ENCODE results near the gene ASB6.
"Not testable (repeated sequence)": the region's sequence is repeated elsewhere in the genome, so short reads cannot be mapped to it uniquely, and the experiment has no call there.

The ASB6 gene

DNA sequence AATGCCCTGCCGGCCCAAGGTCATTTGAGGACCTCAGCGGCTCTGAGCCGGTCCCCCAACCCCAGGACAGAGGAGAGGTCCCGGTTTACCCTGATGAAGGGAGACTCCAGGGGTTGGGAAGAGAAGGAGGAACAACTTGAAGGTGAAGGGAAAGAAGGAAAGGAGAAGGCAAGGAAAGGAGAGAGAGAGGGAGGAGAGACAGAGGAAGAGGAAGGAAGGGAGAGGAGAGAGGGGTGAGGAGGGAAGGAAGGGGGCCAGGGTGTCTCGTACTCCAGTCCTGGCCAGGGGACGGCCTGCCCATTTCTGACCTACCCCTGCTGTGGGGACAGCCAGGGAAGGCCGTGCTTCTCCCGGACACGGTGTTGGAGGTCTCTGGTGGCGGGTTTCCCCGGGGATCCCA is 25.4 kb upstream of the ASB6 start:
- DNase-seq (ENCODE audit: low spot score) = no peak

DNA sequence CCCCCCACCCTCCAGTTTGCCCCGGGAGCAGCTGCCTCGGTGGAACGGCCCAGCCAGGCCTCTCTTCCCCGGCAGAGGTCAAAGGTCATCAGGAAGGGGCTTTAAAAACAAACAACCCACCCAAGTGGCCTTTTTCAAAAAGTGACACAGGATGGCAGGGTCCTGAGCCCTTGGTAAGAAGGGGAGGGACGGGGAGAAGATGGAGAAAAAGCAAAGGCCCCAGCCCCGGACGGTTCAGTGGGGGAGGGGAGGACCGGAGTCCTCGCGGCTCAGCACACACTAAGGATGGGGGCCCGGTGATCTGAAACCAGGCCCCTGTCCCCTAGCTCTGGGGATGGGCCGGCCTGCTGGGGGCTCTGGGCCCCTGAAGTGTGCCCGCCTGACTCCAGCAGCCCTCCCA is 24.6 kb upstream of the ASB6 start:
- no peak for DNase-seq (ENCODE audit: low spot score)

DNA sequence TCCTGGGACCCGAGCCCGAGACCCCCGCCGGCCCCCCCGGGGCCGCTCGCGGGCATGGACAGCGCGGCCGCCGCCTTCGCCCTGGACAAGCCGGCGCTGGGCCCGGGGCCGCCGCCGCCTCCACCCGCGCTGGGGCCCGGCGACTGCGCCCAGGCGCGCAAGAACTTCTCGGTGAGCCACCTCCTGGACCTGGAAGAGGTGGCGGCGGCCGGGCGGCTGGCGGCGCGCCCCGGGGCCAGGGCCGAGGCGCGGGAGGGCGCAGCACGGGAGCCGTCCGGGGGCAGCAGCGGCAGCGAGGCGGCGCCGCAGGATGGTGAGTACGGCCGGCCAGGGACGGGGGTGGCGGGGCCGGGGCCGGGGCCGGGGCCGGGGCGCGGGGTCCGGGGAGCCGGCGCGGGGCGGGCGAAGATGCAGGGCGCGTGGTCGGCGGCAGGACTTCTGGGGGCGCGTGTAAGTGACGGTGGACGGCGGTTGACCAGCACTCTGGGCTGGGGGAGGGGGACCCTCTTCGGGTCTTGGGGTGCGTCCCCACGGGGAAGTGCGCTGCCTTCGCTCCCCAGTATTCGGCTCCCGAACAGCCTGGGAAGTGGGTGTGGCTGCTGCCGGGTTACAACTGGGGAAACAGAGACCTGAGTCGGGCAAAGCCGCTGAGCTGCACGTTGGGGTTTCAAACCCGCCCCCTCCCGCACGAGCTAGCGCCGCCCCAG is 24.0 kb upstream of the ASB6 start:
- DNase-seq (ENCODE audit: low spot score) = no peak

DNA sequence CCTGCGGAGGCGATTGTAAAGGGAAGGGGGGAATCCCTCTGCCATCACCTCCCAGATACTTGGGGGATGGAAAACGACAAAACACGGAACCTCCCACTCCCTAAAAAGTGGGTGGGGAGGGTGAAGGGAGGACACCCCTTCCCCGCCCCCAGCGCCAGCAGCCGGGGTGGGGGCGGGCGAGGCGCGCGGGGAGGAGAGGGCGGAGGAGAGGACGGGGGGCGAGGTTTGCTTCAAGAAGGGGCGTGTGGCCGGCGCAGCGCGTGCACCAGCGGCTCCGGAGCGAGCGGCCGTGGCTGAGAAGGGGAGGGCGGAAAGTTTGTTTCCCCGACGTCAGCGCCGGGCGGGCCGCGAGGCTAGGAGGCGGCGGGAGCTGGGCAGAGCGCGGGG is 23.4 kb upstream of the ASB6 start, which contains the start of gene PRRX2:
Gene PRRX2, plus strand, starts transcription at position 259 of the 387 bp plus-strand sequence. CDS start 221 bp downstream, outside the sequence.
- no peak for DNase-seq (ENCODE audit: low spot score)

DNA sequence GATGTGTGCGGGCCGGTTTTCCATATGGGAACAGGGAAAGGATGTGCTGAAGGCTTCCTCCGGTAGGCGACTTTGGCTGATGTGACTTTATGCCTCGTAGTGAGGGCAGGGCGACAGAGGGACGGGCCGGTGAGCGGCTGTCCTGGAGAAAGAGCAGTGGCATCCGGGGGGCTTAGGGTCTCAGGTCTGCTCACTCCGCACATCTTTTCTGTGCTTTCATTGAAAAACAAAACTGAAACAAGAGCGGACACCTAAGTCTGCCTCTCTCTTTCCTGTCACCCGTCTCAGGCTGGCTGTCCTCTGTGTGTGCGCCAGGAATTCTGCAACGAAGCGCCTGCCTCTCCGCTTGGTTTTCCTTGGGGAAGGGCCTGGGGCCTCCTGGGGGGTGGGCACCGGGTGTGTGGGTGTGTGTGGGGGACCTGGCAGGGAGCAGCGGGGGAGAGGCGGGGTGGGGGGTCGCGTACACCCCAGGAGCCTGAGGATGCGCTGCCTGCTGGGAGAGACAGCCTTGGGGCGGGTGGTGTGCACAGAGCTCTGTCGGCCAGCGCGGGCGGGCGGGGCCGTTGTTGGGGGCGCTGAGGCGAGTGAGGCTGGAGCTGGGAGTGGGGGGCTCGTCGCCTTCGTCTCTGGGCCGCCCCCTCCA is 22.9 kb upstream of the ASB6 start:
- no peak for DNase-seq (ENCODE audit: low spot score)

DNA sequence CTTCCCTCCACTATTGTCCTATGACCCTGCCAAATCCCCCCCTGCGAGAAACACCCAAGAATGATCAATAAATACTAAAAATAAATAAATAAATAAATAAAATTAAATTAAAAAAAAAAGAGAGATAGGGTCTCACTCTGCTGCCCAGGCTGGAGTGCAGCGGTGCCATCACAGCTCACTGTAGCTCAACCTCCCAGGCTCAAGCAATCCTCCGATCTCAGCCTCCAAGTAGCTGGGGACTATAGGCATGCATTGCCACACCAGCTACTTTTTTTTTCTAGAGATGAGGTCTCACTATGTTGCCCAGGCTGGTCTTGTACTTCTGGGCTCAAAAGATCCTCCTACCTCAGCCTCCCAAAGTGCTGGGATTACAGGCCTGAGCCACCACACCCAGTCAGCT is 20.3 kb upstream of the ASB6 start:
- DNase-seq (ENCODE audit: low spot score) = not testable (repeated sequence)

DNA sequence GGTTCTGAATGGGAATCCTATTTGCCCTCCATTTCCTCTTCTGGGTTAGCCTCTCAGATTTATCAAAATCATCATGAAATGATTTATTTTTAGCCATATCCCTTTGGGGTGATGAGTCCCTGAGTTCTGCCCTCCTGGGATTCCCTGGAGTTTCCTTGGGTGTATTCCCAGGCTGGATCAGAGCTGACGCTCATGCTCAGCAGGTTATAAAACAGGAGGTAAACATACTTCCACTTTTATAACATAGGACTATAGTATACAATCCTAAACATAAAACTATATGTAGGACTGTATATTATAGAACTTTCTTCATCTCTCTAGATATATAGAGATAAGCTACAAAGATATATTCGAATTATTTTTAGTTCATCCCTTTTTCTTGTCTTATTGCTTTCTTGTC is 19.1 kb upstream of the ASB6 start:
- DNase-seq (ENCODE audit: low spot score) = no peak

DNA sequence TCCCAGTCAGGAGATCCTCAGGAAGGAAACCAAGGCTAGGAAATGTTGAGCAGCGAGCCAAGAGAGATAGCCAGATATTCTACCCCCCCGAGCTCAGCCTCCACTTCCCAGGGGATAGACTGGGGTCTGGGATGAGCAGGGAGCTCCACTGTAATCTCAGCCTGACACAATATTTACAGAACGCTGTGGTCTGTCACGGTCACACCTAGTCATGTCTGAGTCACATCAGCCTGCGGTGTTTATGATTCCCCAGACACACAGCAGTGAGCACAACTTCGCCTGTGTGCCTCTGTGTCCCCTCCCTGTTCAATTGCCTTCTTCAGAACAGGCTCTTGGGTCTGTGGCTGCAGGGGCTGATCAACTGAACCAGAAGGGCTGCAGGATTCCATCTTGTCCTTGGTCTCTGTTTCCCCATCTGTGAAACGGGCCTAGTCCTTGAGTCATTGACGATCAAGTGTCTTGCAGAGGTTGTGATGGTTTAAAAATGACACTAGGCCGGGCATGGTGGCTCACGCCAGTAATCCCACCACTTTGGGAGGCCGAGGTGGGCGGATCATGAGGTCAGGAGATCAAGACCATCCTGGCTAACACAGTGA is 14.9 kb upstream of the ASB6 start:
- no peak for DNase-seq (ENCODE audit: low spot score)

DNA sequence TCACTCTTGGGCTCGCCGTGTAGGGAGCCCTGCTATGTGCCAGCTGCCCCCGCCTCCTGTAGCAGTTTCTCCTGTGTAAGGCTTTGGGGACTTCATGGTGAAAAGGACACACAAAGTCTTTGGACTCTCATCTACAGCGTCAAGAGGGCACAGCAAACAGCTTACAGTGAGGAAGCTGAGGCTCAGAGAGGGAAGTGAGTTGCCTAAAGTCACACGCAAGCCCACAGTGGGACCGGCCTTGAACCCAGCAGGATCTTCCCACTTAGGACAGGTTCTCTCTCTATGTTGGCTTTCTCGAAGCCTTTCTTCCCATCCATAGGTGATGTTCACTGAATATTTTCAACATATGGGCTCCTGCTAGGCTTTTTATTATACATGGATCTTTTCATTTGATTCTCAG is 13.7 kb upstream of the ASB6 start:
- DNase-seq (ENCODE audit: low spot score) = no peak

DNA sequence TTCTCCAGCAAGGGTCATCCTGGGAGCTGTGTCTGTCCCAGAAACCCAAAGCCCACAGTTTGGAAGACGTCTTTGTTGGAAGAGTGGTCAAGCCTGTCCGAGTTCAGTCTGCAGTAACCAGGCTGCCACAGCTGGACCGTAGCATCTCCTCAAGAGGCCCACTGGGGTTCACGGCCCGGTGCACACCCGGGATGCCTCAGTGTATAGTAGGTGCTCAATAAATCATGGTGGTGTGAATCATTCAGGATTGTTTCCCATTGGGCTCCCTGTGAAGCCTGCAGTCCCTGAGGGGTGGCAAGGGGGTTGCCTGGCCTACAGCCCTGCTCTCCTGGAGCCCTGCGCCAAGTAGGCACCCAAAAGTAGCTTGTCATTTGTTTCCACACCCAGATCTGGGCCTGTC is 13.2 kb upstream of the ASB6 start:
- no peak for DNase-seq (ENCODE audit: low spot score)

DNA sequence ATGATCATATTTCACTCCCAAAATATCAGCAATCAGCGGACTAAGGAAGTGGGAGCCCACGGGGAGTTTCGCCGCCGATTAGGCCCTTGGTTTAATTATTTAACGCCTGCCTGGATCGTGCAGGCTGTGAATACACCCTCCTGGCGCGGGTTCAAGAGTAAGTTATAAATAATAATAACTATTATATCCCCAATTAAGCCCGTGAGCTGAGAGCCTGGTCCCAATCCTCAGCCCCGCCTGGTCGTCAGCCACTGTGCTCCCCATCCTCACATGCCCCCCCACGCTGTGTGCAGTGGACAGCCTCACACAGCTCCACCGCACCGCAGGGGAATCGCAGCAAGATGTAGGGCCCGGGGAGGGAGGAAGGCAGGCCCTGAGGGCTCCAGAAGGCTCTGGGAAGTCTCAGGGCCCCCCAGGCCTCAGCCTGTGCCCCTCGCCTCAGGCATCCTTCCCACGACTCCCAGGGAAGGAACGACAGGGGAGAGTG is 12.6 kb upstream of the ASB6 start:
- DNase-seq (ENCODE audit: low spot score) = no peak

DNA sequence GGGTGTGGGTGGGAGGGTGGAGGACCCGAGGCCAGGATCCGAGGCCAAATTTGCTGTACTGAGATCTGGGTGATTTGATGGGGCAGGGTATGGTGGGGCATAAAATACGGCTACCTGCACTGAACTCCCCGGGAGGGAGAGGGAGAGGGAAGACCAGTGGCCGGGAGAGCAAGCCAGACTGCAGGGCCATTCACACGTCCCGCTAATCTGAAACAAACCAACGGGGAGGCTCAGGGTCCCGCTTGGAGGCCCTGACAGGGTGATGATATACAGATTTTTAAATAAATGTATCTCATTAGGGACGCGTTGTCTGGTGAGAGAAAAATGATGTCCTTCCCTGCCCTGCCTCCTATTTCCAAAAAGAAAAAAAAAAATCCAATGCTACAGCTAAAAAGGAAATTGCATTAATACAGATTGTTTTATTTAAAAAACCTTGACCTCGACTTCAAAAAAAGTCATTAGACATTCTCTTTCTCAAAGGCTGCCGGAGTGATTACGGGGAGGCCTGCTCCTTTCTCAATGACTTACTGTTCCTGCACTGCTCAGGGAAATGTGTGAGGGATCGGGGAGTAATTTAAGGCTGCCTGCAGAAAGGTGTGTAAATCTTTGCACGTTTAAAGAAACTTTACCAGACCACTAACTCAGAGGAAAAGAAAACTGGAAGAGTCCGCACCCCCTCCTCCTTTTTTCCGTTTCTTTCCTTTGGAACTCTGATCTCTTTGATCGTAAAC is 12.0 kb upstream of the ASB6 start:
- no peak for DNase-seq (ENCODE audit: low spot score)

DNA sequence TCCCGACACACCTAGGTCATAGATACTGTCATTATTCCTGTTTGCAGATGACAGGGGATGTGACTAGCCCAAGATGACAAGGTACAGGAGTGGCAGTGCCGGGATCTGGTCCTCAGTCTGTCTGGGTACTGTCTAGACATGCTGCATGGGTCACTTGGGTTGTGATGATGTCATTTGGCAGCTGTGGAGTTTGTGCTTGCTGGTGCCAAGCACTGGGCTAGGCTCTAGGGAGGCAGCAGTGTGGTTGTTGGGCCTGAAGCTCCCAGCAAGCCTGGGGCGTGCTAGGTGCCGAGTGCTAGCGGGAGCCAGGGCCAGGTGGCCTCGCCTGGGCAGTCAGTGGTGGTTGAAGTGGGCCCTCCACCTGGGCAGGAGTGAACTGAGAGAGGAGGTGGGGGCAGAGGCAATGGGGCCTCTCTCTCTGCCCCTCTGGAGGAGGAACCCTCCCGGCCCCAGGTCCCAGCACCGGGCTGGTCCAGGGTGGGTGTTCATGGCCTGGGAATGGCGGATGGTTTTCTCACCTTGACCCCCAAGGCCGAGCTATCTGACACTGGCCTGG is 8.8 kb upstream of the ASB6 start:
- DNase-seq (ENCODE audit: low spot score) = no peak

DNA sequence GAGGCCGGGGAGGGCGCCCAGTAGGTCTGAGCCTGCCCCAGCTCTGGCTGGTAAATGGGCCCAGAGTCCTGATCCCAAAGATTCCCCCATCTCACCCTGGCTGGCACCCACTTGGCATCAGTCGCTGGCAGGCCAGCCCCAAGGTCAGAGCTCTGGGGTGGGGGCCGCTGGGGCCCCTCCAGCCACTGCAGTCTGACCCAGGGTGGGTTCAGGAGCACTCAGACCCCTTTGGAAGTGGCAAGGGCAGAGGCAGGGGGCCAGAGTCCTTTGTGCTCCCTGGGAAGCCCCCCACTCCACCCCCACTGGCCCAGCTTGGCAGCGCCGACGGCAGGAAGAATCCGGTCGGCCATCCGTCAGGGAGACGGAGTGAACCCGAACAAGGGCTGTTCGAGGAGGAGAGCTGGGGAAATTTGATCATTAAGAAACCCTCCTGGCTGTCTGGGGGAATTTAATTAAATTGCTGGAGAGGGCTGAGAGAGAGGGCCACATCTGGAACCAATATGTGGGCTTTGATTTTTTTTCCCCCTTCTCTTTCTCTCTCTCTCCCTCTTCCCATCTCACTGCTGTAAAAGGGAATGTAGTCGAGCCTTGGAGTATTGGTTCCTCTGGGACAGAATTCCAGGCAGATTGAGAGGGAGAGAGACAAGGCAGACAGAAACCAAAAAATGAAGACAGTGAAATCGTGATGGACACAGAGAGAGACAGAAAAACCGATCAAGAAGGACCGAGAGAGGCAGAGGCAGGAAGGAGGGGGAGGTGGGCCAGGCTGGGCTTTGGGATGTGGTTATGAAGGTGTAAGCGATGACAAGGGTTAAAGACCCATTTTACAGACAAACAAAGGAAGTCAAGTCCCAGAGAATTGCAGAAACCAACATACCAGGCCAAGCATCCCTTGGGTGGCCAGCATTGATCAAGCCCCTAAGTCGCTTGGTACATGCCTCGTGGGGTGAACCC is 8.1 kb upstream of the ASB6 start:
- no peak for DNase-seq (ENCODE audit: low spot score)

DNA sequence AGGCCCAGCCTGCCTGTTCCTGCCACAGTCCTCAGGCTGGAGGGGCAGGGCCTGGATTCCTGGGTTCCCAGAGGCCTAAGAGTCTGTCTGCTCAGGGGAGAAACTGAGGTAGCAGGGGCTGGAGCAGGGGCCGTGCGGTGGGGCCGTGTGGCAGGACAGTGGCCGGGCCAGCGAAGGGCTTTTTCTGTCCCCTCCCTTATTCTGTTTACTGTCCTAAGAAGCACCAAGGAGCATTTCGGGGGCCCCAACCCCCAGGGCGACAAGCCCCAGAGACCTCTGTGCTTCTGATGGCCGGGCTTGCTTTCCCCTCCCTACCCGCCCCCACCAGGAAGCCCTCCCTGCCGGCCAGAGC is 6.8 kb upstream of the ASB6 start:
- DNase-seq (ENCODE audit: low spot score) = no peak

DNA sequence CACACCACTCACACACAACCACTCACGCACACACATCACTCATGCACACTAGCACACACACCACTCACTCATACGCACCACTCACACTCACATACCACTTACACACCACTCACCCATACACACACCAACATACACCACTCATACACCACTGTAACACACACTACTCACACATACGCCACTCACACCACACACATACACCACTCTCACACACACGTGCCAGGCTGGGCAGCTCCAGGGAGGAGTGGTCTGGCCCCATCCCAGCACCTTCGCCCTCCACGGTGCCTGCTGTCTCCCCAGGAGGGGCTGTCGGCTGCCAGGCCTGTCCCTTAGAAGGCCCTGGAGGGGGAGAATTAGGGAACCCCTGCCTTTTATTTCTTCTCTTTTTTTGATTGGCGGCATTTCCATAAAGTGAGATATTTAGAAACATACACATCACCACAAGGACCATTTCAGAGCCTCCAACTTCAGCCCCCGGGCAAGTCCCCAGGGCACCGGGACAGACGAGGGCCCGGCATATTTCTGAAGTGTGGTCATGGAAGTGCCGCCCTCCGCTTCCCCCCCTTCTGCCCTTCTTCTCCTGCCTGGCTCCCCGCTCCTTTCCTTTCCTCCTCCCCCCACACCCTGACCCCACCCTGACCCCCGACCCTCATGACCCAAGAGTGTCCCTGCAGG is 6.3 kb upstream of the ASB6 start:
- no peak for DNase-seq (ENCODE audit: low spot score)

DNA sequence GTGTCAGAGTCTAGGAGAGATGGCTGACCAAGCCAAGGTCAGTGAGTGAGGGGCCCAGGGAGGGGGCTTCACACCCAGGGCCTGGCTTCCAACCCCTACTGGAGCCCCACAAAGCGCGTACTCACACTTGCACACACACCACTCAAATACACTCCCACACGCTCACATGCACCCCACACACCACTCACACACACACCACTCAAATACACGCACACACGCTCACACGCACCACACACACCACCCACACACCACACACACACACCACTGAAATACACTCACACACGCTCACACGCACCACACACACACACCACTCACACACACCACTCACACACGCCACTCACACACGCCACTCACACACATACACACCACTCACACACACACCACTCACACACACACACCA is 5.7 kb upstream of the ASB6 start:
- DNase-seq (ENCODE audit: low spot score) = no peak

DNA sequence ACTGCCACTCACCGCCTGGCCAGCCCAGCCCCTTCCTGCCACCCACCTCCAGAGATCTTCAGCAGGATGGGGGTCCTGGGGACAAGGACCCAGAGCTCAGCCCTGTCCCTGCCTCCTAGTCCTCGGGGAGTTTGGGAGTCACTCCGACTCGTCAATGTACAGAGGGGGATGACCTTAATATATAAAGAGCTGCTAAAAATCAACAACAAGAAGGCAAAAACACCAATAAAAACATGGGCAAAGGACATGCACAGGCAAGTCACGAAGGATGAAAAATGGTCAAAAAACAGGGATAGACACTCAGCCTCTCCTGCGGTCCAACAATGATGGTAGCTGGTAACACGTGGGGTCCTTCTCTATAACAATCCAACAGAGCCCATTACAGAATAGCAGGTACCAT is 4.7 kb upstream of the ASB6 start:
- no peak for DNase-seq (ENCODE audit: low spot score)

DNA sequence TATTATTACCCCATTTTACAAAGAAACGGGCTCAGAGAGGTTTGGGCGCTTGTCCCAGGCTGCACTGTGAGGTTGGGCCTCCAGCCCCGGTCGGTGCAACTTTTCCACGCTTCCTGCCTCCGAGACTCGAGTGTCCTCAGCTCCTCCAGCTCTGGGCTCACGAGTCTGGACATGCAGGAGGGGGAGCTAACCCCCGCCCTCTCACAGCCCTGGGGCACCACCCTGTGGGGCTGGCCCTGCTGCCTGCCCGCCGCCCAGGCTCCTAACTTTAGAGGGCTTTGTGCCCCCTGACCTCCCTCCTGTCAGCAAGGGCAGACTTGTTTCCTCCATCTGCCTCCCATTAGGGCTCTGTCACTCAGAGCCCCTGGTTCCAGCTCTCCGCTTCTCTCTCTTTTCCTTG is 4.3 kb upstream of the ASB6 start:
- DNase-seq (ENCODE audit: low spot score) = no peak

DNA sequence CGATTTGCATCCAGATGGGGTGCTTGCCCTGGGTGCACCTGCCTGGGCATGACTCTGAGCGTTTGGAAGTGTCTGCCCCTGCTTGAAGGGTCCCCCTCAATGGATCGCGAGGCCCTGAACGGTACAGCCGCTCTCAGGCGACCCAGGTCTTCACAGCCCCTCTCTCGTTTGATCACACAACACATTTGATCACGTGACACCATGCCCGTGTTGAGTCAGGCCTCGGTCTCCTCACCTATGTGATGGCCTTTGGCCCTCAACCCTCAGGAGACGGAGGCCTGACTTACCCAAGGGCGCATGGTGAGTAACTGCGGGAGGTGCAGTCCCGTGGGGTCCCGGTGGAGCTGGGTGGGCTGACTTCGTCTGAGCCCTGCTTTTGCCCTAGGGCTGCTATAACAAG is 3.0 kb upstream of the ASB6 start:
- DNase-seq (ENCODE audit: low spot score) = no peak

DNA sequence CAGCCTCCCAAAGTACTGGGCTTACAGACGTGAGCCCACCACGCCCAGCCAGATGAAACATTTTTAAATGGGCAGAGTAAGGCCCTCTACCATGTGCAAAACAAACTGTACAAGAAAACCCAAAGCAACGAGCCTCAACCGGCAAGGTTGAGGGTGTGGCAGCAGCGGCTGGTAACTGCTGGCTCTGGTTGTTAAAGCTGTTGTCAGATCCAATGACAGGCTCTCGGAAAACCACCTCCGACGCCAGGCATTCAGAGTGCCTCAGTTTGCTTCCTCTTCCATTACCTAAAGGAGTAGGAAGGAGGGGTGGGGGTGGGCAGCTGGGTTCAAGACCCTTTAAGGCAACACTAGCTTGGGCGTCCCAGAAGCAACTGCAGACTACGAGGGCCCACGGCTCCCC is 2.4 kb upstream of the ASB6 start:
- DNase-seq (ENCODE audit: low spot score) = no peak

Data from putamen (tissue), 1 donor.